NCI-H1417 treated with DMSO at 0.1 percent for 48 hours (cell line): ENCODE results near the gene DLX4.

Experiments used
- DNase-seq: peaks from one replicate; lab custom pipeline; 2025; lab: John Stamatoyannopoulos, UW

DLX4 gene

GRCh38 chr17:49987290-49987585 lies 18.2 kb downstream of the DLX4 start:
- DNase-seq, result no peak

GRCh38 chr17:49987681-49988441 lies 18.9 kb downstream of the DLX4 start:
- DNase-seq, result no peak

GRCh38 chr17:49989518-49989880 lies 20.5 kb downstream of the DLX4 start:
- no peak for DNase-seq

GRCh38 chr17:49990331-49990730 lies 21.3 kb downstream of the DLX4 start:
- DNase-seq, result no peak

GRCh38 chr17:49990921-49991320 lies 21.9 kb downstream of the DLX4 start:
- no peak for DNase-seq

- DNase-seq, result no peak
Measured at GRCh38 chr17:49991409-49991808, 22.4 kb downstream of the DLX4 start.

- DNase-seq, result no peak
Measured at GRCh38 chr17:49992191-49992932, 23.4 kb downstream of the DLX4 start.

GRCh38 chr17:49992933-49993422 lies 24.0 kb downstream of the DLX4 start:
- no peak for DNase-seq

- DNase-seq, result no peak
Measured at GRCh38 chr17:49993423-49994060, 24.6 kb downstream of the DLX4 start.

GRCh38 chr17:49994085-49995054 lies 25.4 kb downstream of the DLX4 start:
- no peak for DNase-seq

- DNase-seq, result peak; percentile 54
Measured at GRCh38 chr17:49995055-49995738, 26.2 kb downstream of the DLX4 start, which contains the start of gene DLX3. Gene DLX3, minus strand, starts transcription at chr17:49995224. Its CDS starts 226 bp downstream, at chr17:49994998.

GRCh38 chr17:49996121-49996494 lies 27.1 kb downstream of the DLX4 start:
- DNase-seq, result no peak

- DNase-seq, result no peak
Measured at GRCh38 chr17:49996495-49997300, 27.7 kb downstream of the DLX4 start.

- no peak for DNase-seq
Measured at GRCh38 chr17:49997301-49997650, 28.3 kb downstream of the DLX4 start.

- peak; percentile 57 for DNase-seq
Measured at GRCh38 chr17:49997773-49998703, 29.0 kb downstream of the DLX4 start.

GRCh38 chr17:49998836-49999511 lies 30.0 kb downstream of the DLX4 start:
- DNase-seq, result no peak

- no peak for DNase-seq
Measured at GRCh38 chr17:50003911-50004310, 34.9 kb downstream of the DLX4 start.

- no peak for DNase-seq
Measured at GRCh38 chr17:50009282-50009681, 40.3 kb downstream of the DLX4 start.

- DNase-seq, result no peak
Measured at GRCh38 chr17:50013079-50013478, 44.1 kb downstream of the DLX4 start.
